HepG2 (cell line): Measurements from ENCODE around the gene WWC1. TPM values are rescaled to one million over a fixed set of nuclear protein-coding genes. Genes with fewer than 3 reads are reported as not detected.

Source experiments
- polyA plus RNA-seq, 8 experiments: library from polyadenylated mRNA; depleted of rRNA in 3 of 8; stranded (reverse) in 7 of 8; unstranded in 1 of 8; fragments of >200 nt; fragmentation: Illumina TruSeq in 4 of 8; extraction: Trizol in 4 of 8; gene quantifications; 2 replicates each; pipeline versions ENCODE4 v1.2.1 to v1.2.3, GENCODE V29; 2011 to 2016; ENCODE audit warnings: low read depth in 4 of 8, missing spikeins in 1 of 8, mixed read lengths in 1 of 8; ENCODE audit not compliant: insufficient read depth in 1 of 8
- total RNA-seq, 5 experiments: library from RNA; depleted of rRNA; stranded (reverse); fragments of >200 nt; fragmentation: Illumina TruSeq; extraction: Trizol; gene quantifications; 2 replicates each; pipeline ENCODE4 v1.2.3, GENCODE V29; 2016; ENCODE audit warnings: low read depth in 1 of 5
- TF ChIP-seq, protein P1 (sequence below), 2 experiments: fragments of 450-650 bp in 1 of 2; sonication (generic) in 1 of 2; formaldehyde crosslinking in 1 of 2; IDR thresholded peaks; 2 replicates each; pipeline versions ENCODE4 v1.6.1 to v1.8.0; 2016 to 2022; ENCODE audit warnings: antibody characterized with exemption in 1 of 2, mild to moderate bottlenecking in 1 of 2, missing genetic modification reagents in 1 of 2
- TF ChIP-seq, protein P2 (sequence below): sonication (generic); IDR thresholded peaks from 2 replicates; pipeline ENCODE4 v1.6.1; 2016; ENCODE audit warnings: low read depth, borderline replicate concordance
- TF ChIP-seq, protein P3 (sequence below), 2 experiments: sonication (generic) in 1 of 2; formaldehyde crosslinking in 1 of 2; IDR thresholded peaks; 2 replicates each; pipeline versions ENCODE4 v1.4.0 to v1.6.1; 2018 to 2020; ENCODE audit warnings: missing genetic modification reagents in 2 of 2, borderline replicate concordance in 1 of 2, low read depth in 1 of 2, mild to moderate bottlenecking in 1 of 2, missing biosample characterization in 1 of 2

The WWC1 gene
- total and polyA plus RNA-seq, 2 of the 13 experiments (the other 11 are each of a cell fraction or from before 2014, with no cell fraction given) = 8.3 to 17.9 TPM

DNA sequence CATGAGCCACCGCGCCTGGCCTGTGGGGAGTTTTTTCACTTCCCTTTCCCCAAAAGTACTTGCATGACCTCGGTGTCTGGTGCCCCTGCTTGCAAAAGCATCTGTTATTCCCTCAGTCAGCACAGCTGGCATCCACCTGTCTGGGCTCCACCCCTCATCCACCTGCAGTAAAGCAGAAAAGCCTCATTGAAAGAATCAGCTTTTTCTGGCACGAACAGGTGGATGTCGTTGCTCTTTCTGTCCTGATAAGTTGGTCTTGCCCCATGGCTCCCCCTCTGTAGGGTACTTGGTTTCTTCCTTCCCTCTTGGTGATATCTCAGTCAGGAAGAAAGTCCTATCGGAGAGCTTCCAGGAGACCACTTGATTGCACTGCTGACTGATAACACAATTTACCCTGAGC, 37.4 kb downstream of the WWC1 start (continued):
- TF ChIP-seq, protein P1, sequence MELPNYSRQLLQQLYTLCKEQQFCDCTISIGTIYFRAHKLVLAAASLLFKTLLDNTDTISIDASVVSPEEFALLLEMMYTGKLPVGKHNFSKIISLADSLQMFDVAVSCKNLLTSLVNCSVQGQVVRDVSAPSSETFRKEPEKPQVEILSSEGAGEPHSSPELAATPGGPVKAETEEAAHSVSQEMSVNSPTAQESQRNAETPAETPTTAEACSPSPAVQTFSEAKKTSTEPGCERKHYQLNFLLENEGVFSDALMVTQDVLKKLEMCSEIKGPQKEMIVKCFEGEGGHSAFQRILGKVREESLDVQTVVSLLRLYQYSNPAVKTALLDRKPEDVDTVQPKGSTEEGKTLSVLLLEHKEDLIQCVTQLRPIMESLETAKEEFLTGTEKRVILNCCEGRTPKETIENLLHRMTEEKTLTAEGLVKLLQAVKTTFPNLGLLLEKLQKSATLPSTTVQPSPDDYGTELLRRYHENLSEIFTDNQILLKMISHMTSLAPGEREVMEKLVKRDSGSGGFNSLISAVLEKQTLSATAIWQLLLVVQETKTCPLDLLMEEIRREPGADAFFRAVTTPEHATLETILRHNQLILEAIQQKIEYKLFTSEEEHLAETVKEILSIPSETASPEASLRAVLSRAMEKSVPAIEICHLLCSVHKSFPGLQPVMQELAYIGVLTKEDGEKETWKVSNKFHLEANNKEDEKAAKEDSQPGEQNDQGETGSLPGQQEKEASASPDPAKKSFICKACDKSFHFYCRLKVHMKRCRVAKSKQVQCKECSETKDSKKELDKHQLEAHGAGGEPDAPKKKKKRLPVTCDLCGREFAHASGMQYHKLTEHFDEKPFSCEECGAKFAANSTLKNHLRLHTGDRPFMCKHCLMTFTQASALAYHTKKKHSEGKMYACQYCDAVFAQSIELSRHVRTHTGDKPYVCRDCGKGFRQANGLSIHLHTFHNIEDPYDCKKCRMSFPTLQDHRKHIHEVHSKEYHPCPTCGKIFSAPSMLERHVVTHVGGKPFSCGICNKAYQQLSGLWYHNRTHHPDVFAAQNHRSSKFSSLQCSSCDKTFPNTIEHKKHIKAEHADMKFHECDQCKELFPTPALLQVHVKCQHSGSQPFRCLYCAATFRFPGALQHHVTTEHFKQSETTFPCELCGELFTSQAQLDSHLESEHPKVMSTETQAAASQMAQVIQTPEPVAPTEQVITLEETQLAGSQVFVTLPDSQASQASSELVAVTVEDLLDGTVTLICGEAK (IDR thresholded peaks at IDR 0.05) = no peak
- TF ChIP-seq, protein P1 (CRISPR knock-in tag; IDR thresholded peaks at IDR 0.05) = no peak
- TF ChIP-seq, protein P2, sequence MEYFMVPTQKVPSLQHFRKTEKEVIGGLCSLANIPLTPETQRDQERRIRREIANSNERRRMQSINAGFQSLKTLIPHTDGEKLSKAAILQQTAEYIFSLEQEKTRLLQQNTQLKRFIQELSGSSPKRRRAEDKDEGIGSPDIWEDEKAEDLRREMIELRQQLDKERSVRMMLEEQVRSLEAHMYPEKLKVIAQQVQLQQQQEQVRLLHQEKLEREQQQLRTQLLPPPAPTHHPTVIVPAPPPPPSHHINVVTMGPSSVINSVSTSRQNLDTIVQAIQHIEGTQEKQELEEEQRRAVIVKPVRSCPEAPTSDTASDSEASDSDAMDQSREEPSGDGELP = 0 out of 2 replicates have a peak, but pooled peaks have one; percentile 27
- TF ChIP-seq, protein P3, sequence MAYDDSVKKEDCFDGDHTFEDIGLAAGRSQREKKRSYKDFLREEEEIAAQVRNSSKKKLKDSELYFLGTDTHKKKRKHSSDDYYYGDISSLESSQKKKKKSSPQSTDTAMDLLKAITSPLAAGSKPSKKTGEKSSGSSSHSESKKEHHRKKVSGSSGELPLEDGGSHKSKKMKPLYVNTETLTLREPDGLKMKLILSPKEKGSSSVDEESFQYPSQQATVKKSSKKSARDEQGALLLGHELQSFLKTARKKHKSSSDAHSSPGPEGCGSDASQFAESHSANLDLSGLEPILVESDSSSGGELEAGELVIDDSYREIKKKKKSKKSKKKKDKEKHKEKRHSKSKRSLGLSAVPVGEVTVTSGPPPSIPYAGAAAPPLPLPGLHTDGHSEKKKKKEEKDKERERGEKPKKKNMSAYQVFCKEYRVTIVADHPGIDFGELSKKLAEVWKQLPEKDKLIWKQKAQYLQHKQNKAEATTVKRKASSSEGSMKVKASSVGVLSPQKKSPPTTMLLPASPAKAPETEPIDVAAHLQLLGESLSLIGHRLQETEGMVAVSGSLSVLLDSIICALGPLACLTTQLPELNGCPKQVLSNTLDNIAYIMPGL (CRISPR knock-in tag; IDR thresholded peaks at IDR 0.05; ENCODE audit: borderline replicate concordance in 1 of 2, low read depth in 1 of 2) = 0 out of 4 replicates have a peak, but pooled peaks of 1 of the 2 experiments have one; percentile 18
